Activated B cell treated with CpG ODN at 0.5 μM for 24 hours (primary cell): Measurements from ENCODE around the gene MTHFD1L. TPM values are rescaled to one million over a fixed set of nuclear protein-coding genes. Genes with fewer than 3 reads are reported as not detected.

Source experiments
- ATAC-seq: fragments of 200-7000 bp; cut with Tn5 transposase; one replicate; pipeline ENCODE4 v1.10.0; 2021; ENCODE audit warnings: low read depth, mild to moderate bottlenecking, moderate library complexity
- CTCF ChIA-PET: fragments of 350-600 bp; sonication (Branson Sonifier 250); formaldehyde crosslinking; loops from one replicate; lab custom pipeline; 2021; ENCODE audit warnings: antibody characterized with exemption; lab: Charles Lee
- POLR2A ChIA-PET: fragments of 350-600 bp; sonication (Branson Sonifier 250); formaldehyde crosslinking; loops from one replicate; lab custom pipeline; 2021; ENCODE audit warnings: antibody characterized with exemption; lab: Charles Lee
- DNase-seq: peaks from one replicate; pipeline ENCODE4 v3.0.0; 2022
- H3K27ac Mint-ChIP-seq: one replicate; pipeline ENCODE4 v1.8.0; 2020; ENCODE audit warnings: mixed read lengths
- H3K27me3 Mint-ChIP-seq: one replicate; pipeline ENCODE4 v1.8.0; 2021; ENCODE audit warnings: mixed read lengths
- H3K36me3 Mint-ChIP-seq: one replicate; pipeline ENCODE4 v1.8.0; 2021; ENCODE audit warnings: low read depth, mixed read lengths
- H3K4me1 Mint-ChIP-seq: one replicate; pipeline ENCODE4 v1.8.0; 2021; ENCODE audit warnings: mixed read lengths
- H3K4me3 Mint-ChIP-seq: one replicate; pipeline ENCODE4 v1.8.0; 2020; ENCODE audit warnings: mild to moderate bottlenecking, mixed read lengths
- H3K9me3 Mint-ChIP-seq: one replicate; pipeline ENCODE4 v1.8.0; 2020; ENCODE audit warnings: mixed read lengths
- intact Hi-C: fragments of 100-400 bp; cut with micrococcal nuclease; formaldehyde crosslinking; loops from one replicate; pipeline ENCODE4 v1.15.1; 2024
- total RNA-seq: library from RNA; stranded (reverse); gene quantifications from 2 replicates; pipeline ENCODE4 v1.2.3, GENCODE V29; 2022
- TF ChIP-seq, protein P1 (sequence below): fragments of 200-600 bp; IDR thresholded peaks from one replicate; pipeline ENCODE4 v1.8.0; 2022; ENCODE audit warnings: antibody characterized with exemption, mild to moderate bottlenecking

The MTHFD1L gene
- total RNA-seq, 1 donor from 2014 or later, result 60.4 TPM

DNA sequence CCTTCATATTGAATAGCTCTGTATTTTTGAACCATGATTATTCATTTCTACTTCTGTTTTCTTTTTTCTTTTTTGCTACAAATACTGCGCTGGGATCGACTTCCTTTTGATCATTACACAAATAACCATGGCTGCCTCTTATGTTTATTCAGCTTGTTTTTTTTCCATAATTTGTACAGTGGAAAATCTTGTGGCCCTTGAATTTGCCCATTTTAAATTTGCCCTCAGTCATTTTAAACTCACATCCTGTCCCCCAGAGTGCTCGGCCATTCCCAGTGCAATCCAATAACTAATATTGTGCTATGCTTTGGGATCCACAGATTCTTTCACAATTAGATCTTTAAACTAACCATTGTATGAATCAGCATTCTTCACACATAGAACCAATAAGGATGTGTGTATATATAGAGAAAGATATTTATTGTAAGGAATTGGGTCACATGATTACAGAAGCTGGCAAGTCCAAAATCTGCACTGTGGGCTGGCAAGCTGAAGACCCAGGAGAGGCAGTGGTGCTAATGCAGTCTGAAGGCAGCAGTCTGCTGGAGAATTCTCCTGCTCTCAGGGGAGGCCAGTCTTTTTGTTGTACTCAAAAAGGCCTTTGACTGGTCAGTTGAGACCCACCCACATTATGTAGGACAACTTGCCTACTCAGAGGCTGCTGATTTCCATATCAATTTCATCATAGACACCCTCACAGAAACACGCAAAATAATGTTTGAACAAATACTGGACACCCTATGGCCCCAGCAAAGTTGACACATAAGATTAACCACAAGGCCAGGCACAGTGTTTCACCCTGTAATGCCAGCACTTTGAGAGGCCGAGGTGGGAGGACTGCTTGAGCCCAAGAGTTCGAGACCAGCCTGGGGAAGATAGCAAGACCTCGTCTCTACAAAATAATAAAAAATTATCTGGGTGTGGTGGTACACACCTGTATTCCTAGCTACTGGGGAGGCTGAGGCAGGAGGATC lies 147.1 kb downstream of the MTHFD1L start:
- Mint-ChIP-seq H3K9me3 (no peaks in the 10 kb centered on the region), H3K36me3 (peaks cover 52% of the 10 kb centered on the region), H3K4me1 (peaks cover 3% of the 10 kb centered on the region), H3K27ac (no peak overlapping the region), H3K4me3 (no peak overlapping the region), H3K27me3 (no peaks in the 10 kb centered on the region)
- POLR2A ChIA-PET, result no interaction called here
- TF ChIP-seq, protein P1, sequence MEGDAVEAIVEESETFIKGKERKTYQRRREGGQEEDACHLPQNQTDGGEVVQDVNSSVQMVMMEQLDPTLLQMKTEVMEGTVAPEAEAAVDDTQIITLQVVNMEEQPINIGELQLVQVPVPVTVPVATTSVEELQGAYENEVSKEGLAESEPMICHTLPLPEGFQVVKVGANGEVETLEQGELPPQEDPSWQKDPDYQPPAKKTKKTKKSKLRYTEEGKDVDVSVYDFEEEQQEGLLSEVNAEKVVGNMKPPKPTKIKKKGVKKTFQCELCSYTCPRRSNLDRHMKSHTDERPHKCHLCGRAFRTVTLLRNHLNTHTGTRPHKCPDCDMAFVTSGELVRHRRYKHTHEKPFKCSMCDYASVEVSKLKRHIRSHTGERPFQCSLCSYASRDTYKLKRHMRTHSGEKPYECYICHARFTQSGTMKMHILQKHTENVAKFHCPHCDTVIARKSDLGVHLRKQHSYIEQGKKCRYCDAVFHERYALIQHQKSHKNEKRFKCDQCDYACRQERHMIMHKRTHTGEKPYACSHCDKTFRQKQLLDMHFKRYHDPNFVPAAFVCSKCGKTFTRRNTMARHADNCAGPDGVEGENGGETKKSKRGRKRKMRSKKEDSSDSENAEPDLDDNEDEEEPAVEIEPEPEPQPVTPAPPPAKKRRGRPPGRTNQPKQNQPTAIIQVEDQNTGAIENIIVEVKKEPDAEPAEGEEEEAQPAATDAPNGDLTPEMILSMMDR, result no peak
- ATAC-seq (no peak), DNase-seq (no peak)
- CTCF ChIA-PET, result interaction anchor here (2.2 to 7.0 kb wide), 2 partner anchors 8 to 312 kb away, joined by 10 to 113 read pairs; no protein-coding TSS in a partner anchor
- intact Hi-C loops, result no loop called here

DNA sequence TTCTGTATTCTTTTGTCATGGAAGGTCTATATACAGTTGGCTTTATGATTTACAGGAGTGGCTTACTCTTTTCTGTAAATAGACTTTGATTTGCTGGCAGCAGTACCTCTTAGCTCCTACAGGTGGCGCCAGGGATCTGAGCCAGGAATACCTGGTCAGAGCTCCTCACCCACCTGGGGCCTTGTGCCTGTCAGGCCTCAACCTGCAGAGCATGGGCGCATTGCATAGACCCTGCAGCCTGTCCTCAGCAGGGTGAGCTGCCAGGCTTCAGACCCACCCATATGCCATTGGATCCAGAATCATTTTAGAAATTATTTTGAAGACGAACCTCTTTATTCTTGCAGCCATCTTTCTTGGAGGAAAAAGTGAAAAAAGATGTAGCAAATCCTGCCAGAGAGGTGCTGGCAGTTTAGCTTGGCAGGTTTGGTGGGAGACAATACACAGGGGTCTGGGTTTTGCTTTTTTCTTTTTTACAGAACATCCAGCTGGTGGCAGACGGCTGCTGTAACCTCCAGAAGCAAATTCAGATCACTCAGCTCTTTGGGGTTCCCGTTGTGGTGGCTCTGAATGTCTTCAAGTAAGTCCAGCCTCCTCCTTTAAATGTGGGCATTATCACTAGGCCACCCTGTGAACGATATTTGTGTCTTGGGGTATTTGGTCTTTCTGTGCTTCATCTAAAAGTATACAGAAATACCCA lies 149.1 kb downstream of the MTHFD1L start:
- no peak overlapping the region for H3K27ac Mint-ChIP-seq
- ChIA-PET CTCF (interaction anchor here (0.9 to 7.0 kb wide), 16 partner anchors 8 to 462 kb away, joined by 3 to 113 read pairs (median 5); no protein-coding TSS in a partner anchor), POLR2A (interaction anchor here (1.8 kb wide), 1 partner anchor 310 kb away, joined by 6 read pairs; no protein-coding TSS in a partner anchor)
- H3K36me3 Mint-ChIP-seq, result peaks cover 50% of the 10 kb centered on the region
- H3K27me3 Mint-ChIP-seq, result no peaks in the 10 kb centered on the region
- H3K4me3 Mint-ChIP-seq, result no peak overlapping the region
- intact Hi-C loops, result loop anchor here (1.0 kb wide), 3 partner anchors 310 to 1254 kb away; no protein-coding TSS in a partner anchor
- H3K9me3 Mint-ChIP-seq, result no peaks in the 10 kb centered on the region
- H3K4me1 Mint-ChIP-seq, result peaks cover 3% of the 10 kb centered on the region
- TF ChIP-seq, protein P1, result peak; percentile 56
- DNase-seq (peak; percentile 27), ATAC-seq (peak; percentile 76)

DNA sequence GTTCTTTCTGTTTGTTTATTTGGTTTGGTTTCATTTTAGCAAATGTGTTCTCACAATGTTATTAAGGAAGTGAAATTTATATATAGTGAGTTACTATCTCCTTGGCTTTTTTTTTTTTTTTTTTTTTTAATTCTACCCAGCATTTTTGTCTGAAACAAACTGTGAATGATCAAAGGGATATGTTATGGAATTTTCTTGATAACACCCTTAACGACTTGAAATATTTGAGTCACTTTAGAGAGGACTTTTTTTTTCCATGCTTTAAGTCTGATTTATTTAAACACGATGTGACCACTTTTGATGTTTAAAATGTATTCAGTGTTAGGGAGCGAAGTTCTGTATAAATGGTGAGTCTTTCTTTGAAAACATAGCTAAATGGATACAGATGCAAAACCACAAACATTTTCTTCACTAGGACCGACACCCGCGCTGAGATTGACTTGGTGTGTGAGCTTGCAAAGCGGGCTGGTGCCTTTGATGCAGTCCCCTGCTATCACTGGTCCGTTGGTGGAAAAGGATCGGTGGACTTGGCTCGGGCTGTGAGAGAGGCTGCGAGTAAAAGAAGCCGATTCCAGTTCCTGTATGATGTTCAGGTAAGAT lies 149.7 kb downstream of the MTHFD1L start:
- no peak for DNase-seq
- intact Hi-C loops, result no loop called here
- Mint-ChIP-seq H3K36me3 (peaks cover 47% of the 10 kb centered on the region), H3K4me3 (no peak overlapping the region), H3K27me3 (no peaks in the 10 kb centered on the region), H3K9me3 (no peaks in the 10 kb centered on the region), H3K27ac (no peak overlapping the region), H3K4me1 (peaks cover 3% of the 10 kb centered on the region)
- TF ChIP-seq, protein P1, result no peak
- ATAC-seq, result no peak
- POLR2A ChIA-PET, result interaction anchor here (1.8 kb wide), 1 partner anchor 309 kb away, joined by 6 read pairs; no protein-coding TSS in a partner anchor
- CTCF ChIA-PET, result interaction anchor here (0.9 to 7.0 kb wide), 6 partner anchors 11 to 321 kb away, joined by 3 to 113 read pairs (median 6); no protein-coding TSS in a partner anchor

DNA sequence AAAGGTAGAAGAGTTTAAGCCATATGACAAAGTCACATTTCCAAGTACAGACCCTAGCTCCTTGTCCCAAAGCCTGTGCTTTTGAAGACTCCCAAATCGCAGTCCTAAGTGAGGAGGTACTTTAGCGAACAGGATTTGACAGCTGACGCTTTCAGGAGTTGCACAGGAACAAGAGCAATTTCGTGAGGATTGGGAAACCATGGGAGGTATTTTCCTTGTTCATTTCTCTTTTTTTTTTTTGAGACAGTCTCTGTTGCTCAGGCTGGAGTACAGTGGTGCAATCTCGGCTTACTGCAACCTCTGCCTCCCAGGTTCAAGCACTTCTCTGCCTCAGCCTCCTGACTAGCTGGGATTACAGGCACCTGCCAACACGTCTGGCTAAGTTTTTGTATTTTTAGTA lies 150.6 kb downstream of the MTHFD1L start:
- Mint-ChIP-seq H3K36me3 (peaks cover 49% of the 10 kb centered on the region), H3K4me1 (peaks cover 3% of the 10 kb centered on the region), H3K4me3 (no peak overlapping the region), H3K27me3 (no peaks in the 10 kb centered on the region), H3K27ac (no peak overlapping the region), H3K9me3 (no peaks in the 10 kb centered on the region)
- intact Hi-C loops, result no loop called here
- ChIA-PET CTCF (interaction anchor here (7.0 kb wide), 1 partner anchor 309 kb away, joined by 113 read pairs; no protein-coding TSS in a partner anchor), POLR2A (no interaction called here)
- ATAC-seq (no peak), DNase-seq (no peak)
- TF ChIP-seq, protein P1, result no peak
